Measurements from ENCODE around the gene CPS1.

Gene CPS1

DNA sequence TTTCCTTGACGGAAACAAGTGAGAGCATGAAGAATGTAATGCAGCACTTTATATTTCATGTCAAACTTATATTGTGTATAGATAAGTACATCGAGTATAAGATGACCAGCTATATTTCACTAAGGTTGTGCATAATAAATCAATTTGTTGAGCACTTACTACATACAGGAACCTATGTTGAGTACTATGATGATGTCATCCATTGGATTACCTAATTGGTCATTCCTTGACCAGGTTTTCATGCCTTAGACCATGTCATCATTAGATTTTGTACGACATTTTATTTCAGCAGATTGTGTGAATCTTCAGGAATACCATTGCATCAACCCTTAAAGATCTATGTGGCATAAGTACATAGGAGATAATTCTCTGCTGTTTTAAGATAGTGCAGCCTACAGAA, 119.7 kb downstream of the CPS1 start:
- TF ChIP-seq, protein P1, sequence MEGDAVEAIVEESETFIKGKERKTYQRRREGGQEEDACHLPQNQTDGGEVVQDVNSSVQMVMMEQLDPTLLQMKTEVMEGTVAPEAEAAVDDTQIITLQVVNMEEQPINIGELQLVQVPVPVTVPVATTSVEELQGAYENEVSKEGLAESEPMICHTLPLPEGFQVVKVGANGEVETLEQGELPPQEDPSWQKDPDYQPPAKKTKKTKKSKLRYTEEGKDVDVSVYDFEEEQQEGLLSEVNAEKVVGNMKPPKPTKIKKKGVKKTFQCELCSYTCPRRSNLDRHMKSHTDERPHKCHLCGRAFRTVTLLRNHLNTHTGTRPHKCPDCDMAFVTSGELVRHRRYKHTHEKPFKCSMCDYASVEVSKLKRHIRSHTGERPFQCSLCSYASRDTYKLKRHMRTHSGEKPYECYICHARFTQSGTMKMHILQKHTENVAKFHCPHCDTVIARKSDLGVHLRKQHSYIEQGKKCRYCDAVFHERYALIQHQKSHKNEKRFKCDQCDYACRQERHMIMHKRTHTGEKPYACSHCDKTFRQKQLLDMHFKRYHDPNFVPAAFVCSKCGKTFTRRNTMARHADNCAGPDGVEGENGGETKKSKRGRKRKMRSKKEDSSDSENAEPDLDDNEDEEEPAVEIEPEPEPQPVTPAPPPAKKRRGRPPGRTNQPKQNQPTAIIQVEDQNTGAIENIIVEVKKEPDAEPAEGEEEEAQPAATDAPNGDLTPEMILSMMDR (IDR thresholded peaks at IDR 0.05; ENCODE audit: insufficient read depth, low read length, missing control alignments) = no peak
- no peak for DNase-seq (ENCODE audit: low read depth, low spot score)
- ChIA-PET CTCF (no interaction called here), POLR2A (no interaction called here)
- H3K4me3 ChIP-seq (ENCODE audit: low read depth, low read length) = no peak overlapping the region

DNA sequence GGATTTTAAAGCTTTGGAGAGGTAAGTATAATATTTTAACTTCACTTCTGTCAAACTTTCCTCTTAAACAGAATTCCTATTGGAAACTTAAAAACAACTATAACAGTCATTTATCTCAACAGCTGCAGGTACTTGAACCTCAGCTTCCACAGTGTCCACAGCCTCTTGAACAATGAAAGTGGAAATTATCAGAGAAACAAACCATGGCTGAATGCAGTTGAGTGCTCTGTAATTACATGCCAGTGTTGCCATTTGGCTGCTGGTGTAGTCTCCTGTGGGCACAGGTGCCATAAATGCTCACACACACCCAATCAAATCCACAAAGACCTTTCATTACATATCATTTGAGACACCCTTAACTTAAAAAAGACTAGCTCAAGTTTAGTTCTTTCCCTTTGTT, 125.1 kb downstream of the CPS1 start:
- CTCF ChIA-PET = no interaction called here
- POLR2A ChIA-PET = no interaction called here
- TF ChIP-seq, protein P1 (IDR thresholded peaks at IDR 0.05; ENCODE audit: insufficient read depth, low read length, missing control alignments) = no peak
- no peak for DNase-seq (ENCODE audit: low read depth, low spot score)
- H3K4me3 ChIP-seq (ENCODE audit: low read depth, low read length) = no peak overlapping the region

DNA sequence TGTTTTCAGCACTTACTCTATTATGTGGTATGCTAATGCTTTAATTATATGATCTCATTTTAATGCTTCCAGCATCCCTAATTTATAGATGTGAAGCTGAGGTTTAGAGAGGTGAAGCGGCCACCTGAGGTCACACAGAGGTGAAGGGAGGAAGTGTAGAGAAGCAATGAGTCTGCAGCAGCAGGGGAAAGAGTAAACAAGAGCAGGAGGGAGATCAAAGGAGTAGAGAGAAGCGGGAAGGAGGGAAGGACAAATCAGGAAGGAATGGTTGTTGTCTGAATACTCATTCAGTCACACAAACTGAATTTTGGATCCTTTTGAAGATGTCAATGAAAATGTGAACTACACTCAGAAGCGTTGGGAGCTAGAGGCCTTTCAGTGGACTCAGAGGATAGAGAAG, 130.0 kb downstream of the CPS1 start:
- CTCF ChIA-PET = no interaction called here
- no peak overlapping the region for H3K4me3 ChIP-seq (ENCODE audit: low read depth, low read length)
- DNase-seq (ENCODE audit: low read depth, low spot score) = no peak
- TF ChIP-seq, protein P1 (IDR thresholded peaks at IDR 0.05; ENCODE audit: insufficient read depth, low read length, missing control alignments) = no peak
- POLR2A ChIA-PET = no interaction called here

DNA sequence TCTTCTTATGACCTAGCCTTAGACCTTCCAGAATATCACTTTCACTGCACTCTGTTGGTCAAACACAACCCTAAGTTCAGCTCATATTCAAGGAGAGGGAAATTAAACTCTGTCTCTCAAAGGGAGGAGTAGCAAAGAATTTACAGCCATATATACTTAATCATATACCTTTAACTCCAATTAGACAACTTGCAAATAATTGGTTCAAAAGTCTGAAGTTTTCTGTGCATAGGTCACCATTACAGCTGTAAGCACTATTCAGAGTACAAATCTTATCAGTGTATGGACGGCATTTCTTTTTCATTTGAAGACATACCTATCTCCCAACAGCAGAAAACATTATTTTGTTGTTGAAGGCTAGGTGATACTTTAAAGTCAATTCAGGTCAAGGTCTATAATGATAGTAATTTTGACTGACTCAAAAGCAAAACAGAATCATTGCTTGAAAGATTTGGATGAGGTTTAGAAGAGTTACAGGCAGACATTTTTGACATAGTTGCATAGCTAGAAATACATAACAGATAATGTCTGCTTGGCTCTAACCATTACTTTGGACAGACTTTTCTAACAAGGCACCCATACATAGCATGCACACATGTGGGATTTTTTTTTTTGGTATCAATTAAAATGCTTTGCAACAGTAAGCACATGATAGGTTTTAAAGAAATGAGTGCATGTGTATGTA, 131.5 kb downstream of the CPS1 start:
- TF ChIP-seq, protein P1 (IDR thresholded peaks at IDR 0.05; ENCODE audit: insufficient read depth, low read length, missing control alignments) = no peak
- H3K4me3 ChIP-seq (ENCODE audit: low read depth, low read length) = no peak overlapping the region
- no peak for DNase-seq (ENCODE audit: low read depth, low spot score)
- POLR2A ChIA-PET = no interaction called here
- CTCF ChIA-PET = no interaction called here

DNA sequence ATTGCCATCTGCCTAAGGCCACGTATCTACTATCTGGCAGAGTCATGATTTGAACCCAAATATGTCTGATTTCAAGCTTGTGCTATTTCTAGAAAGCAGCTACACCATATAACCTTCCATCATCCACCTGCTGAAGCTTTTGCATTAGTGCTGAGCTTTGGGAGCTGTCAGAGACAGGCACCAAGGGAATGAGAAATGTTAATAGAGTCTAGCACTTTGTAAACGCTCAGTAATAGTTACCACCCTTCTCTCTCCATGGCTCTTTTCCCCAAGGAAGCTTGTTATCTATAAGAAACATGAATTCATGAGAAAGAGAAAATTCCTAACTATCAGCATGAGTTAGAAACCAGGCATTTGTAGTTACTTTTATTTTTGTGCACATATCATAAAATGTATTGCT, 151.5 kb downstream of the CPS1 start:
- CTCF ChIA-PET = no interaction called here
- H3K4me3 ChIP-seq (ENCODE audit: low read depth, low read length) = no peak overlapping the region
- no peak for DNase-seq (ENCODE audit: low read depth, low spot score)
- TF ChIP-seq, protein P1 (IDR thresholded peaks at IDR 0.05; ENCODE audit: insufficient read depth, low read length, missing control alignments) = no peak
- POLR2A ChIA-PET = no interaction called here

DNA sequence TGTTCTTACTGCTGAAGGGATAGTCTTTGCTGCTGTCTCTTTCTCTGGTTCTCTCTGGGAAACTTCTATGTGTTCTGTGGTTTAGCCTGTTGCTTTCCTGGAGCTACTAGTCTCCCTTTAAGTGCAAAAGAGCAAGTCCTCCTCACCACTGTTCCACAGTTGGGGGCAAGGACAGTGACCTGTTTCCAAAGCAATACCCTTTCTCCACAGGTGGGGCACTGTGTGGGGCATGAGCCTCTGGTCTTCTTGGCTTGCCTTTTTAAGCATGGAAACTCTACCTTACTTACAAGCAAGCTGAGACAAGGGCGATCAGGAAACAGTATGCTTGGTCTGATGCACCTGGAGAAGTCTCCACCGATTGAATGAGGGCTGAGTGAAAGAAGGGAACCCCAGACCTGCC, 156.7 kb downstream of the CPS1 start:
- no peak for DNase-seq (ENCODE audit: low read depth, low spot score)
- POLR2A ChIA-PET = no interaction called here
- CTCF ChIA-PET = no interaction called here
- TF ChIP-seq, protein P1 (IDR thresholded peaks at IDR 0.05; ENCODE audit: insufficient read depth, low read length, missing control alignments) = no peak
- H3K4me3 ChIP-seq (ENCODE audit: low read depth, low read length) = no peak overlapping the region
